GM23248 (cell line): ENCODE measurements around the gene KRTAP26-1. TPM values are rescaled to one million over a fixed set of nuclear protein-coding genes. Genes with fewer than 3 reads are reported as not detected.

Experiments
- DNase-seq: peaks from one replicate; pipeline ENCODE4 v3.0.0-alpha.2; 2015
- H2AFZ ChIP-seq: fragments of 200-600 bp; sonication (generic); 2 replicates; pipeline ENCODE4 v1.6.1; 2016; ENCODE audit warnings: antibody characterized with exemption
- H3F3A ChIP-seq: fragments of 200-600 bp; sonication (generic); 2 replicates; pipeline ENCODE4 v1.6.1; 2016; ENCODE audit warnings: mild to moderate bottlenecking, antibody characterized with exemption, mixed run types; ENCODE audit not compliant: insufficient read depth
- H3K27ac ChIP-seq: fragments of 200-600 bp; sonication (generic); 2 replicates; pipeline ENCODE4 v1.5.1; 2016; ENCODE audit warnings: mild to moderate bottlenecking
- H3K27me3 ChIP-seq: fragments of 200-600 bp; sonication (generic); replicated peaks from 2 replicates; pipeline ENCODE4 v1.6.1; 2016; ENCODE audit warnings: mild to moderate bottlenecking; ENCODE audit not compliant: insufficient read depth
- H3K36me3 ChIP-seq: fragments of 200-600 bp; sonication (generic); 2 replicates; pipeline ENCODE4 v1.6.1; 2016; ENCODE audit warnings: low read depth, mild to moderate bottlenecking
- H3K4me1 ChIP-seq: fragments of 200-600 bp; sonication (generic); 2 replicates; pipeline ENCODE4 v1.6.1; 2016; ENCODE audit warnings: mild to moderate bottlenecking; ENCODE audit not compliant: insufficient read depth
- H3K4me2 ChIP-seq: fragments of 200-600 bp; sonication (generic); one replicate; pipeline ENCODE4 v1.6.1; 2016; ENCODE audit warnings: mild to moderate bottlenecking; ENCODE audit not compliant: unreplicated experiment
- H3K4me3 ChIP-seq: fragments of 200-600 bp; sonication (generic); 2 replicates; pipeline ENCODE4 v1.5.1; 2016; ENCODE audit warnings: mild to moderate bottlenecking
- H3K79me2 ChIP-seq: fragments of 200-600 bp; sonication (generic); 2 replicates; pipeline ENCODE4 v1.6.1; 2016; ENCODE audit warnings: mild to moderate bottlenecking; ENCODE audit not compliant: insufficient read depth
- H3K9ac ChIP-seq: fragments of 200-600 bp; sonication (generic); 2 replicates; pipeline ENCODE4 v1.6.1; 2016; ENCODE audit warnings: mild to moderate bottlenecking
- H3K9me2 ChIP-seq: fragments of 200-600 bp; sonication (generic); 2 replicates; pipeline ENCODE4 v1.6.1; 2016; ENCODE audit warnings: mixed run types, mild to moderate bottlenecking, moderate library complexity; ENCODE audit not compliant: insufficient read depth
- H3K9me3 ChIP-seq: fragments of 200-600 bp; sonication (generic); one replicate; pipeline ENCODE4 v1.6.1; 2017; ENCODE audit warnings: low read depth
- H4K20me1 ChIP-seq: fragments of 200-600 bp; sonication (generic); 2 replicates; pipeline ENCODE4 v1.6.0; 2016; ENCODE audit not compliant: insufficient read depth
- EZH2 ChIP-seq: fragments of 200-600 bp; sonication (generic); IDR thresholded peaks from 2 replicates; pipeline ENCODE4 v1.6.1; 2018; ENCODE audit warnings: antibody characterized with exemption, mild to moderate bottlenecking; ENCODE audit not compliant: insufficient read depth, poor library complexity, severe bottlenecking
- EZH2phosphoT487 ChIP-seq: fragments of 200-600 bp; sonication (generic); IDR thresholded peaks from 2 replicates; pipeline ENCODE4 v1.6.1; 2018; ENCODE audit warnings: antibody characterized with exemption, moderate library complexity, mild to moderate bottlenecking, low read depth; ENCODE audit not compliant: insufficient read depth
- WGBS, 2 experiments: methylation state at CpG; one replicate each; pipeline ENCODE4 v1.1.6; 2015 to 2017; ENCODE audit warnings: low lambda C conversion rate in 2 of 2, low coverage in 1 of 2; ENCODE audit errors: missing lambda C conversion rate in 2 of 2; 5-methylcytosine and 5-hydroxymethylcytosine counted together
- in situ Hi-C: fragments of 300-500 bp; cut with MboI; formaldehyde crosslinking; loops from 2 replicates; pipeline ENCODE4 v1.15.0; 2020
- polyA plus RNA-seq: library from polyadenylated mRNA; unstranded; fragments of >200 nt; fragmentation: Nextera tagmentation; extraction: Ambion mirVana; gene quantifications from 2 replicates; pipeline ENCODE4 v1.2.1, GENCODE V29; 2016
- total RNA-seq: library from RNA; depleted of rRNA; stranded (reverse); fragments of >200 nt; shearing (Covaris generic); gene quantifications from 2 replicates; pipeline ENCODE4 v1.2.3, GENCODE V29; 2014

The KRTAP26-1 gene
- total and polyA plus RNA-seq, 2 experiments from 2014 or later, result not detected

- no peaks in the 10 kb centered on the region for H3K9me3 ChIP-seq
- no peak overlapping the region for H3K4me3 ChIP-seq
- no peaks in the 10 kb centered on the region for H3F3A ChIP-seq
- in situ Hi-C loops, result no loop called here
- H2AFZ ChIP-seq, result no peak overlapping the region
- no peak for DNase-seq
- no peaks in the 10 kb centered on the region for H3K27me3 ChIP-seq
- no peaks in the 10 kb centered on the region for H4K20me1 ChIP-seq
- H3K27ac ChIP-seq, result no peak overlapping the region
- H3K79me2 ChIP-seq, result no peaks in the 10 kb centered on the region
- no peak overlapping the region for H3K9ac ChIP-seq
- no peak overlapping the region for H3K4me2 ChIP-seq
- no peaks in the 10 kb centered on the region for H3K36me3 ChIP-seq
- no peaks in the 10 kb centered on the region for H3K9me2 ChIP-seq
- WGBS, 2 experiments, result 38 to 40% methylated on average over 2 of the region's 2 CpGs
- TF ChIP-seq EZH2 (no peak), EZH2phosphoT487 (no peak)
- H3K4me1 ChIP-seq, result no peaks in the 10 kb centered on the region
Measured at GRCh38 chr21:30332681-30333080, 12.6 kb upstream of the KRTAP26-1 start.

DNA sequence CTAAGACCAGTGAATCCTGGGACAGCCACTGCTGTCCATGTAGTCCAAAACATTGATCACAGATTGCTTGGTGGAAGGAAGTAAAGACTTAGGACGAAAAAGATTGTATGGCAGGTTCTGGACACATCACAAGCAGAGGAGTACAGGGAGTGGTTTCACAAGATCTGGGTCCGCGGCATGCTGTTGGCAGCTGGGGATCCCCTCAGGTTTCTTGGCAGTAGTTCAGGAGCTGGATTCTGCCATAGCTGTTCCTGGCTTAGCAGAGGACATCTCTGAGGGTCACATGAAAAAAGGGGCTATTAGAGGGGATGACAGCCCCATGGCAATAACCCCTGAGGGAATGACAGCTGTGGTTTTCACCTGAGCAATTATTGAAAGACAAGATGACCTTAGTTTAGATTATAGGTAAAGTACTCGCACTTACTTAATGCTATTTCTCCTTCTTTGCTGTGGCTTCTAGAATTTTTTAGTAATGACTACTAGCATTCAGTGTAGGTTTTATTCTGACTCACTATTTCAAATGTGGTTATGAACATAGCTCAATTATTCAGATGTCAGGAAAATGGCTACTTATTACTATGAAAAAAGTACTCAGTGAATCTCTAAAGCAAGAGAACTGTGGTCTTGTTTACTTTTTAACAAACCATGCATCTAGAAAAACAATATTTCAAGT lies 9.2 kb upstream of the KRTAP26-1 start:
- TF ChIP-seq EZH2 (no peak), EZH2phosphoT487 (no peak)
- 51 to 57% methylated on average over 4 of the region's 4 CpGs for WGBS, 2 experiments

GRCh38 chr21:30326390-30326789 lies 6.3 kb upstream of the KRTAP26-1 start:
- Histone ChIP-seq H3K27ac (no peak overlapping the region), H3K9me3 (no peaks in the 10 kb centered on the region), H3K9me2 (no peaks in the 10 kb centered on the region), H3F3A (no peaks in the 10 kb centered on the region), H3K4me2 (no peak overlapping the region), H3K79me2 (no peaks in the 10 kb centered on the region), H3K4me1 (no peaks in the 10 kb centered on the region), H3K36me3 (no peaks in the 10 kb centered on the region), H3K9ac (no peak overlapping the region), H4K20me1 (no peaks in the 10 kb centered on the region), H3K4me3 (no peak overlapping the region), H3K27me3 (no peaks in the 10 kb centered on the region), H2AFZ (no peak overlapping the region)
- in situ Hi-C loops, result no loop called here
- no peak for DNase-seq
- TF ChIP-seq EZH2phosphoT487 (no peak), EZH2 (no peak)

More for the DNA sequence above, 9.2 kb upstream of the KRTAP26-1 start:
- Histone ChIP-seq H2AFZ (no peak overlapping the region), H3K4me3 (no peak overlapping the region), H3K36me3 (no peaks in the 10 kb centered on the region), H3K79me2 (no peaks in the 10 kb centered on the region), H3K4me2 (no peak overlapping the region), H4K20me1 (no peaks in the 10 kb centered on the region), H3K4me1 (no peaks in the 10 kb centered on the region), H3K9me2 (no peaks in the 10 kb centered on the region), H3K9me3 (no peaks in the 10 kb centered on the region), H3K27me3 (no peaks in the 10 kb centered on the region), H3F3A (no peaks in the 10 kb centered on the region), H3K9ac (no peak overlapping the region), H3K27ac (no peak overlapping the region)
- no peak for DNase-seq
- in situ Hi-C loops, result no loop called here

GRCh38 chr21:30315701-30316100 lies 4.4 kb downstream of the KRTAP26-1 start:
- Histone ChIP-seq H3K9me3 (no peaks in the 10 kb centered on the region), H3K27me3 (no peaks in the 10 kb centered on the region), H3K4me2 (no peak overlapping the region), H3K9ac (no peak overlapping the region), H3K36me3 (no peaks in the 10 kb centered on the region), H3F3A (no peaks in the 10 kb centered on the region), H3K27ac (no peak overlapping the region), H3K4me3 (no peak overlapping the region), H2AFZ (no peak overlapping the region), H3K9me2 (no peaks in the 10 kb centered on the region), H3K79me2 (no peaks in the 10 kb centered on the region), H3K4me1 (no peaks in the 10 kb centered on the region), H4K20me1 (no peaks in the 10 kb centered on the region)
- in situ Hi-C loops, result no loop called here
- DNase-seq, result no peak
- TF ChIP-seq EZH2 (no peak), EZH2phosphoT487 (no peak)
- 29 to 33% methylated on average over 2 of the region's 2 CpGs for WGBS, 2 experiments

DNA sequence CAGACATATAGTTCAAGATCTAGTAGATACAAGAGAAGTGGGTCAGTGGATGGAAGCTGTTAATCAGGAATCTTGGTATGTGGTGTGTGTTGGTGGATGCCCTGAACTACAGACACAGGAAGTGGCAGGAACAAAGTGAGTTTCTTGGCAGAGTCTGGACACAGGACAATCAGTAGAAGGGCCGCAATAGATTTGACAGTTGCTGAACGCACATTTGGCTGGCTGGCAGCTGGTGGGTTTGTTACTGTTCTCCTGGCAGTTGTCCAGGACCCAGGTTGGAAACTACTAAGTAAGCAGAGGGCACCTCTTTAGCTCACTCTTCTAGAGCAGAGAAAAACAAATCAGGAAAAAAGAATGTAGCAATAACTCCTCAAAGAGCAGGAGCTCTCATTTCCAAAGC lies 13.2 kb downstream of the KRTAP26-1 start:
- no peaks in the 10 kb centered on the region for H3K4me1 ChIP-seq

More for the DNA sequence above, 13.2 kb downstream of the KRTAP26-1 start:
- Histone ChIP-seq H3F3A (no peaks in the 10 kb centered on the region), H3K9ac (no peak overlapping the region), H2AFZ (no peak overlapping the region), H3K27me3 (no peaks in the 10 kb centered on the region), H3K9me2 (no peaks in the 10 kb centered on the region), H3K36me3 (no peaks in the 10 kb centered on the region), H4K20me1 (no peaks in the 10 kb centered on the region), H3K4me2 (no peak overlapping the region), H3K4me3 (no peak overlapping the region), H3K9me3 (no peaks in the 10 kb centered on the region), H3K27ac (no peak overlapping the region), H3K79me2 (no peaks in the 10 kb centered on the region)
- in situ Hi-C loops, result no loop called here
- TF ChIP-seq EZH2phosphoT487 (no peak), EZH2 (no peak)
- DNase-seq, result no peak
- 0 to 3% methylated on average over 2 of the region's 2 CpGs for WGBS, 2 experiments
